GM10266 (cell line): ENCODE measurements around the gene KLRD1.
"Not testable (repeated sequence)": the region's sequence is repeated elsewhere in the genome, so short reads cannot be mapped to it uniquely, and the experiment has no call there.

Experiments used
- DNase-seq: peaks from one replicate; pipeline ENCODE4 v3.0.0; 2012; ENCODE audit errors: extremely low spot score
- CTCF ChIP-seq: IDR thresholded peaks from 2 replicates; pipeline ENCODE4 v1.5.1; 2012; ENCODE audit warnings: mild to moderate bottlenecking, low read depth; ENCODE audit not compliant: control insufficient read depth, insufficient read depth; ENCODE audit errors: missing control alignments

KLRD1 gene

GRCh38 chr12:10339053-10339840 lies 31.6 kb downstream of the KLRD1 start:
- no peak for TF ChIP-seq CTCF
- DNase-seq: no peak

- DNase-seq: not testable (repeated sequence)
Observed at GRCh38 chr12:10340946-10341345, 33.3 kb downstream of the KLRD1 start.

- DNase-seq: no peak
- no peak for TF ChIP-seq CTCF
Observed at GRCh38 chr12:10341892-10342509, 34.3 kb downstream of the KLRD1 start.

- DNase-seq: not testable (repeated sequence)
Observed at GRCh38 chr12:10351457-10351856, 43.8 kb downstream of the KLRD1 start.

- DNase-seq: no peak
- no peak for TF ChIP-seq CTCF
Observed at GRCh38 chr12:10354071-10354470, 46.4 kb downstream of the KLRD1 start.

GRCh38 chr12:10354502-10354901 lies 46.8 kb downstream of the KLRD1 start:
- TF ChIP-seq CTCF: no peak
- DNase-seq: no peak

- no peak for TF ChIP-seq CTCF
- DNase-seq: no peak
Observed at GRCh38 chr12:10358131-10358530, 50.5 kb downstream of the KLRD1 start.

- no peak for DNase-seq
- TF ChIP-seq CTCF: no peak
Observed at GRCh38 chr12:10358969-10359368, 51.3 kb downstream of the KLRD1 start.
